Small intestine (tissue), 16 donors: ENCODE measurements around the gene FTHL17. TPM values are rescaled to one million over a fixed set of nuclear protein-coding genes. Genes with fewer than 3 reads are reported as not detected.

Experiments
- DNase-seq, 2 donors: peaks; one replicate each; pipeline versions ENCODE4 v3.0.0 to v3.0.0-alpha.2; 2013
- FAIRE-seq: peaks from 2 replicates; lab custom pipeline; 2012; peaks lifted over from hg19 to GRCh38; lab: Jason Lieb, UNC
- H3K27ac ChIP-seq, 3 donors: one replicate each; pipeline ENCODE4 v1.5.1; 2013; ENCODE audit warnings: low read length in 2 of 3, mild to moderate bottlenecking in 2 of 3, control low read depth in 1 of 3, inconsistent platforms in 1 of 3, low read depth in 1 of 3, moderate library complexity in 1 of 3
- H3K27me3 ChIP-seq, 3 donors: one replicate each; pipeline ENCODE4 v1.6.1; 2013; ENCODE audit warnings: low read length in 3 of 3, inconsistent platforms in 1 of 3; ENCODE audit not compliant: control insufficient read depth in 3 of 3, insufficient read depth in 3 of 3
- H3K36me3 ChIP-seq, 3 donors: one replicate each; pipeline ENCODE4 v1.6.1; 2013; ENCODE audit warnings: low read length in 3 of 3, inconsistent platforms in 1 of 3, low read depth in 1 of 3, mild to moderate bottlenecking in 1 of 3, moderate library complexity in 1 of 3; ENCODE audit not compliant: control insufficient read depth in 3 of 3, insufficient read depth in 2 of 3
- H3K4me1 ChIP-seq, 3 donors: one replicate each; pipeline ENCODE4 v1.6.1; 2013; ENCODE audit warnings: low read length in 2 of 3, inconsistent platforms in 1 of 3, low read depth in 1 of 3, mild to moderate bottlenecking in 1 of 3, moderate library complexity in 1 of 3; ENCODE audit not compliant: control insufficient read depth in 3 of 3, insufficient read depth in 2 of 3
- H3K4me3 ChIP-seq, 3 donors: one replicate each; pipeline ENCODE4 v1.5.1; 2013; ENCODE audit warnings: low read length in 3 of 3, control low read depth in 1 of 3, inconsistent platforms in 1 of 3, low read depth in 1 of 3, mild to moderate bottlenecking in 1 of 3, moderate library complexity in 1 of 3
- H3K9me3 ChIP-seq, 2 donors: one replicate each; pipeline ENCODE4 v1.6.1; 2013; ENCODE audit warnings: low read depth in 1 of 2, low read length in 1 of 2; ENCODE audit not compliant: control insufficient read depth in 2 of 2, insufficient read depth in 1 of 2
- WGBS, 3 donors: extraction: QIAGEN DNeasy Blood & Tissue Kit; methylation state at CpG; one replicate each; pipeline ENCODE4 v1.1.7; 2013; 5-methylcytosine and 5-hydroxymethylcytosine counted together
- long read RNA-seq, 10 donors: transcript quantifications; one replicate each; lab custom pipeline, GENCODE V29; 2026
- polyA plus RNA-seq, 4 donors: library from polyadenylated mRNA; stranded (reverse) in 3 of 4; unstranded in 1 of 4; fragments of 200-250 nt in 3 of 4; fragments of 120-200 nt in 1 of 4; gene quantifications; one replicate each; pipeline versions ENCODE4 v1.2.1 to v1.2.3, GENCODE V29; 2013
- donor health status: healthy with polysubstance abuse.
- donor health status: control.
- donor health status: control.
- donor health status: Bipolar disorder and iron deficiency.
- donor health status: healthy.

FTHL17 gene
- polyA plus RNA-seq, result not detected
- long read RNA-seq, donor 1, result 0 reads
- long read RNA-seq, donor 2, result 0 reads
- long read RNA-seq, donor 3, result 0 reads
- long read RNA-seq, donor 4, result 0 reads
- long read RNA-seq, donor 5, result 0 reads
- long read RNA-seq, donor 6, result 0 reads
- long read RNA-seq, donor 7, result 0 reads
- long read RNA-seq, donor 8, result 0 reads
- long read RNA-seq, donor 9, result 0 reads
- long read RNA-seq, donor 10, result 0 reads

GRCh38 chrX:31071725-31072124 is at the start of gene FTHL17:
TSS of gene FTHL17 (minus strand) at chrX:31072041. CDS start at chrX:31071953, 88 bp downstream.
- FAIRE-seq, result no peak
- Histone ChIP-seq H3K36me3 (no peaks in the 10 kb centered on the region), H3K9me3 (peaks cover 0 to 7% of the 10 kb centered on the region in 2 donors), H3K27ac (no peak within 1 kb of the TSS), H3K4me3 (no peak within 1 kb of the TSS), H3K4me1 (no peaks in the 10 kb centered on the region), H3K27me3 (no peaks in the 10 kb centered on the region)
- 91 to 100% (median 97%) methylated on average over 18 to 33 of the region's 33 CpGs for WGBS, 3 donors
- DNase-seq, result no peak

GRCh38 chrX:31117266-31117665 is 45.4 kb upstream of the FTHL17 start:
- peaks cover 0 to 2% (median 0%) of the 10 kb centered on the region in 3 donors for H3K27me3 ChIP-seq
- DNase-seq (no peak), FAIRE-seq (no peak)
- peaks cover 0 to 3% of the 10 kb centered on the region in 2 donors for H3K9me3 ChIP-seq
- H3K4me1 ChIP-seq, result no peaks in the 10 kb centered on the region
- no peaks in the 10 kb centered on the region for H3K36me3 ChIP-seq
- 71 to 76% (median 74%) methylated on average over 4 of the region's 4 CpGs for WGBS, 3 donors
- H3K27ac ChIP-seq, result no peak overlapping the region
- no peak overlapping the region for H3K4me3 ChIP-seq

- H3K36me3 ChIP-seq, result no peaks in the 10 kb centered on the region
- no peaks in the 10 kb centered on the region for H3K4me1 ChIP-seq
- 65 to 80% (median 72%) methylated on average over 4 of the region's 4 CpGs for WGBS, 3 donors
- no peak overlapping the region for H3K4me3 ChIP-seq
- H3K9me3 ChIP-seq, result peaks cover 0 to 3% of the 10 kb centered on the region in 2 donors
- H3K27me3 ChIP-seq, result peaks cover 0 to 2% (median 0%) of the 10 kb centered on the region in 3 donors
- no peak overlapping the region for H3K27ac ChIP-seq
- FAIRE-seq (no peak), DNase-seq (no peak)
These were observed 43.6 kb upstream of the FTHL17 start for GRCh38 chrX:31115398-31115797.

- Histone ChIP-seq H3K4me3 (no peak overlapping the region), H3K36me3 (no peaks in the 10 kb centered on the region), H3K4me1 (no peaks in the 10 kb centered on the region), H3K27ac (no peak overlapping the region), H3K27me3 (peaks cover 0 to 2% (median 0%) of the 10 kb centered on the region in 3 donors), H3K9me3 (peaks cover 0 to 3% of the 10 kb centered on the region in 2 donors)
- 67 to 76% (median 76%) methylated on average over 2 of the region's 2 CpGs for WGBS, 3 donors
- FAIRE-seq (no peak), DNase-seq (no peak)
These were observed 43.0 kb upstream of the FTHL17 start for GRCh38 chrX:31114858-31115257.

- Histone ChIP-seq H3K4me1 (no peaks in the 10 kb centered on the region), H3K4me3 (no peak overlapping the region), H3K27ac (no peak overlapping the region), H3K36me3 (no peaks in the 10 kb centered on the region), H3K9me3 (peaks cover 0 to 3% of the 10 kb centered on the region in 2 donors), H3K27me3 (peaks cover 0 to 2% (median 0%) of the 10 kb centered on the region in 3 donors)
- WGBS, 3 donors, result 74 to 87% (median 83%) methylated on average over 5 of the region's 5 CpGs
- no peak for DNase-seq
- FAIRE-seq, result no peak
These were observed 40.6 kb upstream of the FTHL17 start for GRCh38 chrX:31112226-31112999.

GRCh38 chrX:31110657-31111056 is 38.8 kb upstream of the FTHL17 start:
- peaks cover 0 to 3% of the 10 kb centered on the region in 2 donors for H3K9me3 ChIP-seq
- 85 to 95% (median 93%) methylated on average over 6 of the region's 6 CpGs for WGBS, 3 donors
- peaks cover 0 to 2% (median 0%) of the 10 kb centered on the region in 3 donors for H3K27me3 ChIP-seq
- H3K4me1 ChIP-seq, result no peaks in the 10 kb centered on the region
- no peak overlapping the region for H3K4me3 ChIP-seq
- no peaks in the 10 kb centered on the region for H3K36me3 ChIP-seq
- DNase-seq, result no peak
- H3K27ac ChIP-seq, result no peak overlapping the region
- FAIRE-seq, result no peak

- DNase-seq, result no peak
- H3K27ac ChIP-seq, result no peak overlapping the region
- H3K27me3 ChIP-seq, result no peaks in the 10 kb centered on the region
- H3K4me3 ChIP-seq, result no peak overlapping the region
- H3K4me1 ChIP-seq, result no peaks in the 10 kb centered on the region
- 61 to 77% (median 74%) methylated on average over 2 of the region's 2 CpGs for WGBS, 3 donors
- H3K36me3 ChIP-seq, result no peaks in the 10 kb centered on the region
- FAIRE-seq, result no peak
- no peaks in the 10 kb centered on the region for H3K9me3 ChIP-seq
These were observed 27.8 kb upstream of the FTHL17 start for GRCh38 chrX:31099536-31100090.

GRCh38 chrX:31098079-31098478 is 26.2 kb upstream of the FTHL17 start:
- Histone ChIP-seq H3K27me3 (no peaks in the 10 kb centered on the region), H3K36me3 (no peaks in the 10 kb centered on the region), H3K4me3 (no peak overlapping the region), H3K9me3 (peaks cover 0 to 3% of the 10 kb centered on the region in 2 donors), H3K4me1 (no peaks in the 10 kb centered on the region), H3K27ac (no peak overlapping the region)
- FAIRE-seq (no peak), DNase-seq (no peak)
- 69 to 92% (median 72%) methylated on average over 3 of the region's 3 CpGs for WGBS, 3 donors
